SK-N-SH (cell line): ENCODE measurements around the gene PPY. TPM values are rescaled to one million over a fixed set of nuclear protein-coding genes. Genes with fewer than 3 reads are reported as not detected.

Experiments
- CTCF ChIA-PET: fragments of 300-600, 350-600 bp; formaldehyde crosslinking; extraction: SDS; loops from one replicate; lab custom pipeline; 2021; lab: Yijun Ruan, JAX
- POLR2A ChIA-PET: fragments of 350-600 bp; sonication (Branson Sonifier 250); formaldehyde crosslinking; extraction: SDS; loops from one replicate; lab custom pipeline; 2020; ENCODE audit warnings: antibody characterized with exemption, inconsistent platforms; lab: Yijun Ruan, JAX
- DNase-seq: peaks from one replicate; pipeline ENCODE4 v3.0.0; 2012
- H2AFZ ChIP-seq: fragments of 200-600 bp; sonication (generic); 2 replicates; pipeline ENCODE4 v1.8.1; 2016; ENCODE audit warnings: antibody characterized with exemption, mild to moderate bottlenecking, low read depth
- H3F3A ChIP-seq: fragments of 200-600 bp; sonication (generic); replicated peaks from 2 replicates; pipeline ENCODE3; 2016; ENCODE audit warnings: antibody characterized with exemption, mild to moderate bottlenecking; ENCODE audit not compliant: insufficient read depth
- H3K27ac ChIP-seq, 2 experiments: fragments of 200-500 bp in 1 of 2; fragments of 200-600 bp in 1 of 2; sonication (Bioruptor generic) in 1 of 2; sonication (generic), shearing (Covaris generic) in 1 of 2; 2 replicates each; pipeline versions ENCODE4 v1.5.1 to v1.6.1; 2014 to 2016; ENCODE audit warnings: low read depth in 2 of 2, inconsistent platforms in 1 of 2, low read length in 1 of 2, mild to moderate bottlenecking in 1 of 2, mixed read lengths in 1 of 2
- H3K27me3 ChIP-seq: fragments of 200-600 bp; sonication (generic), shearing (Covaris generic); 2 replicates; pipeline ENCODE4 v1.6.1; 2016; ENCODE audit warnings: mixed run types; ENCODE audit not compliant: insufficient read depth
- H3K36me3 ChIP-seq, 2 experiments: fragments of 200-500 bp in 1 of 2; fragments of 200-600 bp in 1 of 2; sonication (Bioruptor generic) in 1 of 2; sonication (generic) in 1 of 2; replicated peaks in 1 of 2; 2 replicates each; pipeline versions ENCODE3 to v1.5.1; 2014 to 2016; ENCODE audit warnings: low read length in 1 of 2, mild to moderate bottlenecking in 1 of 2; ENCODE audit not compliant: insufficient read depth in 2 of 2, control insufficient read depth in 1 of 2
- H3K4me1 ChIP-seq, 2 experiments: fragments of 200-500 bp in 1 of 2; fragments of 200-600 bp in 1 of 2; sonication (Bioruptor generic) in 1 of 2; sonication (generic), shearing (Covaris generic) in 1 of 2; 2 replicates each; pipeline versions ENCODE4 v1.5.1 to v1.6.1; 2014 to 2016; ENCODE audit warnings: low read depth in 1 of 2, low read length in 1 of 2, mixed run types in 1 of 2; ENCODE audit not compliant: insufficient read depth in 2 of 2, control insufficient read depth in 1 of 2
- H3K4me2 ChIP-seq: fragments of 200-600 bp; sonication (generic), shearing (Covaris generic); 2 replicates; pipeline ENCODE4 v1.6.1; 2017; ENCODE audit warnings: mixed run types
- H3K4me3 ChIP-seq, 2 experiments: fragments of 200-500 bp in 1 of 2; fragments of 200-600 bp in 1 of 2; sonication (Bioruptor generic) in 1 of 2; sonication (generic), shearing (Covaris generic) in 1 of 2; 2 replicates each; pipeline versions ENCODE4 v1.5.1 to v1.8.1; 2014 to 2016; ENCODE audit warnings: low read depth in 2 of 2, inconsistent platforms in 1 of 2, low read length in 1 of 2, mild to moderate bottlenecking in 1 of 2, mixed read lengths in 1 of 2, moderate library complexity in 1 of 2
- H3K79me2 ChIP-seq: fragments of 200-600 bp; sonication (generic); 2 replicates; pipeline ENCODE4 v1.8.1; 2017; ENCODE audit warnings: mild to moderate bottlenecking; ENCODE audit not compliant: insufficient read depth
- H3K9ac ChIP-seq: fragments of 200-600 bp; sonication (generic); 2 replicates; pipeline ENCODE4 v1.6.1; 2017; ENCODE audit warnings: mixed run types
- H3K9me2 ChIP-seq: fragments of 200-600 bp; sonication (generic); 2 replicates; pipeline ENCODE4 v1.6.1; 2017; ENCODE audit warnings: mixed run types
- H3K9me3 ChIP-seq: fragments of 200-600 bp; sonication (generic); 2 replicates; pipeline ENCODE4 v1.6.1; 2017; ENCODE audit warnings: mixed run types, mild to moderate bottlenecking, moderate library complexity
- H4K20me1 ChIP-seq: fragments of 200-600 bp; sonication (generic); 2 replicates; pipeline ENCODE4 v1.6.1; 2017; ENCODE audit warnings: mild to moderate bottlenecking, mixed run types; ENCODE audit not compliant: insufficient read depth
- ELF1 ChIP-seq: IDR thresholded peaks from 2 replicates; pipeline ENCODE4 v1.4.0; 2012
- FOSL2 ChIP-seq: IDR thresholded peaks from 2 replicates; pipeline ENCODE4 v1.4.0; 2012; ENCODE audit warnings: low read depth, mild to moderate bottlenecking, moderate library complexity, borderline replicate concordance
- NRF1 ChIP-seq: IDR thresholded peaks from 2 replicates; pipeline ENCODE4 v1.6.1; 2012; ENCODE audit warnings: low read depth, mild to moderate bottlenecking, low read length
- RAD21 ChIP-seq: IDR thresholded peaks from 2 replicates; pipeline ENCODE4 v1.6.1; 2012; ENCODE audit warnings: mild to moderate bottlenecking, low read length
- RFX5 ChIP-seq: IDR thresholded peaks from 2 replicates; pipeline ENCODE4 v1.6.1; 2012; ENCODE audit warnings: mild to moderate bottlenecking, improper control_type of control experiment, low read length
- SIN3A ChIP-seq: IDR thresholded peaks from 2 replicates; pipeline ENCODE4 v1.6.1; 2012; ENCODE audit warnings: low read depth, mild to moderate bottlenecking, low read length, moderate library complexity, borderline replicate concordance
- SMC3 ChIP-seq: IDR thresholded peaks from 2 replicates; pipeline ENCODE4 v1.6.1; 2012; ENCODE audit warnings: low read depth, low read length, improper control_type of control experiment
- TAF1 ChIP-seq: IDR thresholded peaks from 2 replicates; pipeline ENCODE4 v1.6.1; 2012; ENCODE audit warnings: low read depth, mild to moderate bottlenecking, low read length, moderate library complexity, borderline replicate concordance
- TCF12 ChIP-seq: IDR thresholded peaks from 2 replicates; pipeline ENCODE4 v1.4.0; 2012
- TEAD4 ChIP-seq: IDR thresholded peaks from 2 replicates; pipeline ENCODE4 v1.4.0; 2012; ENCODE audit warnings: mild to moderate bottlenecking, borderline replicate concordance; ENCODE audit not compliant: insufficient read depth
- WGBS: methylation state at CpG from one replicate; pipeline ENCODE4 v1.1.6; 2017; ENCODE audit warnings: low lambda C conversion rate; 5-methylcytosine and 5-hydroxymethylcytosine counted together
- polyA plus RNA-seq, 3 experiments: library from polyadenylated mRNA; depleted of rRNA; stranded (reverse); fragments of >200 nt; gene quantifications; 2 replicates each; pipeline ENCODE4 v1.2.3, GENCODE V29; 2012
- TF ChIP-seq, protein P1 (sequence below): IDR thresholded peaks from 2 replicates; pipeline ENCODE4 v1.4.0; 2012; ENCODE audit warnings: low read depth, borderline replicate concordance
- TF ChIP-seq, protein P2 (sequence below): IDR thresholded peaks from 2 replicates; pipeline ENCODE4 v1.4.0; 2012; ENCODE audit warnings: low read depth
- TF ChIP-seq, protein P3 (sequence below): IDR thresholded peaks from 2 replicates; pipeline ENCODE4; 2012

Gene PPY
- polyA plus RNA-seq, 1 of the 3 experiments (the other 2 are of a cell fraction), result not detected

GRCh38 chr17:43979671-43980070, 37.4 kb upstream of the PPY start:
- Histone ChIP-seq H3K4me3 (no peak overlapping the region), H2AFZ (no peak overlapping the region), H3K79me2 (no peaks in the 10 kb centered on the region), H4K20me1 (no peaks in the 10 kb centered on the region), H3K27ac (no peak overlapping the region; a peak in 1 of 4 replicates), H3K9me2 (no peaks in the 10 kb centered on the region), H3K9me3 (no peaks in the 10 kb centered on the region), H3K36me3 (no peaks in the 10 kb centered on the region), H3F3A (no peaks in the 10 kb centered on the region), H3K27me3 (peaks cover 19% of the 10 kb centered on the region; the same call in 1 of the 2 replicates), H3K9ac (no peak overlapping the region), H3K4me1 (peaks cover 0 to 24% of the 10 kb centered on the region in 2 experiments; a peak in 2 of 4 replicates), H3K4me2 (no peak overlapping the region)
- POLR2A ChIA-PET, result no interaction called here
- CTCF ChIA-PET, result interaction anchor here (1.1 to 3.0 kb wide), 4 partner anchors 14 to 99 kb away, joined by 4 to 25 read pairs (median 6); no protein-coding TSS in a partner anchor
- WGBS, result 64% methylated on average over 4 of the region's 4 CpGs
- no peak for TF ChIP-seq ELF1
- no peak for TF ChIP-seq RFX5
- TF ChIP-seq, protein P1, sequence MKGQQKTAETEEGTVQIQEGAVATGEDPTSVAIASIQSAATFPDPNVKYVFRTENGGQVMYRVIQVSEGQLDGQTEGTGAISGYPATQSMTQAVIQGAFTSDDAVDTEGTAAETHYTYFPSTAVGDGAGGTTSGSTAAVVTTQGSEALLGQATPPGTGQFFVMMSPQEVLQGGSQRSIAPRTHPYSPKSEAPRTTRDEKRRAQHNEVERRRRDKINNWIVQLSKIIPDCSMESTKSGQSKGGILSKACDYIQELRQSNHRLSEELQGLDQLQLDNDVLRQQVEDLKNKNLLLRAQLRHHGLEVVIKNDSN, result no peak
- TF ChIP-seq FOSL2, result no peak
- no peak for TF ChIP-seq TAF1
- no peak for TF ChIP-seq SIN3A
- no peak for TF ChIP-seq TCF12
- no peak for TF ChIP-seq TEAD4
- TF ChIP-seq RAD21, result no peak
- no peak for DNase-seq

DNA sequence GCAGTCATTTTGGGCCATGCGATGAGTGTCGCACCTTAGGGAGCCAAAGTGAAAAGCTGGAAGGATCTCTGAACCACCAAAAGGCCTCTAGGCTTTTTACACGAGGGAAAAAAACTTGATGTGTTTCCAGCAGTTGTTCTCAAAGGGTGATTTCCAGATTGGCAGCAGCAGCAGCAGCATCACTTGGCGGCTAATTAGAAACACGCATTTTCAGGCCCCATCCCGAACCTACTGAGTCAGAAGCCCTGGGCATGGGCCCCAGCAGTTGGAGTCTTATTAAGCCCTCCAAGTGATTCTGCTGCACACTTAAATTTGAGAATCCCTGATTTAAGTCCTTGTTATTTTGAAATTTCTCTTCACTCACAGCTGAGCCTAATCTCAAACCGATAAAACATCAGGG, 36.7 kb upstream of the PPY start:
- Histone ChIP-seq H3K27me3 (peaks cover 19% of the 10 kb centered on the region; the same call in 1 of the 2 replicates), H3F3A (no peaks in the 10 kb centered on the region), H3K4me2 (no peak overlapping the region), H3K4me1 (peaks cover 0 to 24% of the 10 kb centered on the region in 2 experiments; a peak in 2 of 4 replicates), H3K9me3 (no peaks in the 10 kb centered on the region), H4K20me1 (no peaks in the 10 kb centered on the region), H2AFZ (no peak overlapping the region), H3K27ac (peak overlapping the region in 1 of 2 experiments; percentile 12; a peak in 1 of 4 replicates), H3K9me2 (no peaks in the 10 kb centered on the region), H3K9ac (no peak overlapping the region), H3K4me3 (no peak overlapping the region), H3K36me3 (no peaks in the 10 kb centered on the region), H3K79me2 (no peaks in the 10 kb centered on the region)
- ChIA-PET CTCF (interaction anchor here (1.1 to 3.0 kb wide), 4 partner anchors 15 to 98 kb away, joined by 4 to 25 read pairs (median 6); no protein-coding TSS in a partner anchor), POLR2A (no interaction called here)
- DNase-seq, result no peak
- TF ChIP-seq SMC3, result no peak
- TF ChIP-seq, protein P2, sequence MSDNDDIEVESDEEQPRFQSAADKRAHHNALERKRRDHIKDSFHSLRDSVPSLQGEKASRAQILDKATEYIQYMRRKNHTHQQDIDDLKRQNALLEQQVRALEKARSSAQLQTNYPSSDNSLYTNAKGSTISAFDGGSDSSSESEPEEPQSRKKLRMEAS, result no peak
- no peak for TF ChIP-seq NRF1
- TF ChIP-seq, protein P3, sequence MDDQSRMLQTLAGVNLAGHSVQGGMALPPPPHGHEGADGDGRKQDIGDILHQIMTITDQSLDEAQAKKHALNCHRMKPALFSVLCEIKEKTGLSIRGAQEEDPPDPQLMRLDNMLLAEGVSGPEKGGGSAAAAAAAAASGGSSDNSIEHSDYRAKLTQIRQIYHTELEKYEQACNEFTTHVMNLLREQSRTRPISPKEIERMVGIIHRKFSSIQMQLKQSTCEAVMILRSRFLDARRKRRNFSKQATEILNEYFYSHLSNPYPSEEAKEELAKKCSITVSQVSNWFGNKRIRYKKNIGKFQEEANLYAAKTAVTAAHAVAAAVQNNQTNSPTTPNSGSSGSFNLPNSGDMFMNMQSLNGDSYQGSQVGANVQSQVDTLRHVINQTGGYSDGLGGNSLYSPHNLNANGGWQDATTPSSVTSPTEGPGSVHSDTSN, result no peak
- whole genome bisulfite sequencing, result 62% methylated on average over 7 of the region's 7 CpGs
